PC-3 (cell line): ENCODE measurements around the gene EFNB1.

ENCODE experiments used
- CTCF ChIP-seq: fragments of 300-600 bp; sonication (generic); conservative IDR thresholded peaks from 2 replicates; pipeline ENCODE4 v1.5.1; 2017; ENCODE audit warnings: antibody characterized with exemption, low read depth, mild to moderate bottlenecking, low read length
- EZH2 ChIP-seq: fragments of 300-600 bp; sonication (generic); IDR thresholded peaks from one replicate; pipeline ENCODE4 v1.6.1; 2017; ENCODE audit warnings: antibody characterized with exemption, mild to moderate bottlenecking, low read length; ENCODE audit not compliant: unreplicated experiment
- EZH2phosphoT487 ChIP-seq: fragments of 300-600 bp; sonication (generic); IDR thresholded peaks from 2 replicates; pipeline ENCODE4 v1.6.1; 2018; ENCODE audit warnings: mild to moderate bottlenecking, antibody characterized with exemption, low read length, borderline replicate concordance

- peak; percentile 74 for TF ChIP-seq CTCF
- TF ChIP-seq EZH2 = no peak
- no peak for TF ChIP-seq EZH2phosphoT487
These were observed 6.0 kb upstream of the EFNB1 start for GRCh38 chrX:68822641-68823410.
